HepG2 (cell line): Measurements from ENCODE around the gene MYO9A. TPM values are rescaled to one million over a fixed set of nuclear protein-coding genes. Genes with fewer than 3 reads are reported as not detected.

Experiments used
- ATAC-seq: fragments of 200-7000 bp; cut with Tn5 transposase; 3 replicates; pipeline ENCODE4 v1.9.1; 2020; ENCODE audit warnings: mild to moderate bottlenecking, moderate library complexity
- BruUV-seq: library from RNA; stranded (reverse); fragments of 400-500 nt; replicated peaks from 2 replicates; lab custom pipeline; 2021; lab: Mats Ljungman, UMichigan
- CTCF ChIA-PET: fragments of 300-600 bp; formaldehyde crosslinking; extraction: SDS; loops from one replicate; lab custom pipeline; 2021; ENCODE audit warnings: low total read pairs, inconsistent platforms, low intra/inter-chr PET ratio; lab: Yijun Ruan, JAX
- POLR2A ChIA-PET: fragments of 350-600 bp; sonication (Branson Sonifier 250); formaldehyde crosslinking; loops from one replicate; lab custom pipeline; 2020; ENCODE audit warnings: antibody characterized with exemption, inconsistent platforms; lab: Yijun Ruan, JAX
- DNase-seq: peaks from one replicate; pipeline ENCODE4 v3.0.0-alpha.2; 2015; ENCODE audit warnings: low spot score
- FAIRE-seq: peaks from 3 replicates; lab custom pipeline; 2011; peaks lifted over from hg19 to GRCh38; lab: Jason Lieb, UNC
- H2AFZ ChIP-seq: one replicate; pipeline ENCODE4 v1.6.1; 2011; ENCODE audit warnings: low read length, inconsistent platforms
- H3K27ac ChIP-seq: fragments of 300-600 bp; 3 replicates; pipeline ENCODE4 v1.8.0; 2011; ENCODE audit warnings: mixed run types, mild to moderate bottlenecking, mixed read lengths, low read length, inconsistent platforms; ENCODE audit not compliant: insufficient read depth; ENCODE audit errors: extremely low read length
- H3K27me3 ChIP-seq, 2 experiments: fragments of 200-600 bp in 1 of 2; 2 replicates in 1 of 2; 3 replicates in 1 of 2; pipeline versions ENCODE4 v1.6.0 to v1.8.0; 2011; ENCODE audit warnings: low read length in 2 of 2, mild to moderate bottlenecking in 2 of 2, moderate library complexity in 2 of 2, inconsistent platforms in 1 of 2; ENCODE audit not compliant: insufficient read depth in 2 of 2, control insufficient read depth in 1 of 2
- H3K36me3 ChIP-seq, 2 experiments: fragments of 200-600 bp in 1 of 2; replicated peaks in 1 of 2; 2 replicates in 1 of 2; 3 replicates in 1 of 2; pipeline versions ENCODE4 v1.5.1 to v1.8.0; 2011; ENCODE audit warnings: low read length in 2 of 2, inconsistent platforms in 1 of 2; ENCODE audit not compliant: insufficient read depth in 2 of 2, control insufficient read depth in 1 of 2
- H3K4me1 ChIP-seq: 2 replicates; pipeline ENCODE4 v1.5.1; 2012; ENCODE audit warnings: low read length, inconsistent platforms; ENCODE audit not compliant: insufficient read depth
- H3K4me2 ChIP-seq: 2 replicates; pipeline ENCODE4 v1.6.0; 2011; ENCODE audit warnings: low read depth, low read length, inconsistent platforms
- H3K4me3 ChIP-seq, 3 experiments: fragments of 200-600 bp in 1 of 3; sonication (generic), shearing (Covaris generic) in 1 of 3; replicated peaks in 1 of 3; 2 replicates each; pipeline ENCODE4 v1.5.1; 2011 to 2016; ENCODE audit warnings: low read length in 3 of 3, inconsistent platforms in 2 of 3, low read depth in 2 of 3, mild to moderate bottlenecking in 2 of 3, control low read depth in 1 of 3, mixed read lengths in 1 of 3; ENCODE audit not compliant: insufficient read depth in 1 of 3
- H3K79me2 ChIP-seq: one replicate; pipeline ENCODE4 v1.6.1; 2011; ENCODE audit warnings: low read length, inconsistent platforms; ENCODE audit not compliant: insufficient read depth
- H3K9ac ChIP-seq: 2 replicates; pipeline ENCODE4 v1.6.0; 2011; ENCODE audit warnings: mild to moderate bottlenecking, low read depth, low read length, inconsistent platforms; ENCODE audit not compliant: insufficient read depth
- H3K9me3 ChIP-seq: 2 replicates; pipeline ENCODE4 v1.5.1; 2012; ENCODE audit warnings: mild to moderate bottlenecking, low read length
- H4K20me1 ChIP-seq: 2 replicates; pipeline ENCODE4 v1.6.0; 2011; ENCODE audit warnings: inconsistent platforms, mild to moderate bottlenecking, low read length, moderate library complexity; ENCODE audit not compliant: insufficient read depth
- ATM ChIP-seq: fragments of 450-650 bp; IDR thresholded peaks from 2 replicates; pipeline ENCODE4 v1.7.1; 2017; ENCODE audit warnings: mild to moderate bottlenecking, borderline replicate concordance
- DPF2 ChIP-seq: sonication (generic); formaldehyde crosslinking; IDR thresholded peaks from 2 replicates; pipeline ENCODE4 v1.4.0; 2020; ENCODE audit warnings: mild to moderate bottlenecking, low read depth, missing genetic modification reagents, borderline replicate concordance
- EP300 ChIP-seq, 3 experiments: sonication (generic) in 1 of 3; formaldehyde crosslinking in 1 of 3; IDR thresholded peaks; 2 replicates each; pipeline versions ENCODE4 v1.5.1 to v1.6.1; 2011 to 2020; ENCODE audit warnings: low read depth in 2 of 3, low read length in 2 of 3, borderline replicate concordance in 1 of 3, improper control_type of control experiment in 1 of 3, mild to moderate bottlenecking in 1 of 3, missing genetic modification reagents in 1 of 3, moderate library complexity in 1 of 3
- FOXA3 ChIP-seq: IDR thresholded peaks from 2 replicates; pipeline ENCODE4 v1.6.1; 2016; ENCODE audit warnings: missing genetic modification reagents, missing compliant biosample characterization
- FOXK2 ChIP-seq: fragments of 450-650 bp; IDR thresholded peaks from 2 replicates; pipeline ENCODE4 v1.6.1; 2016
- KDM3A ChIP-seq: IDR thresholded peaks from 2 replicates; pipeline ENCODE4 v1.6.1; 2018; ENCODE audit warnings: low read depth, missing compliant biosample characterization
- MTA3 ChIP-seq: sonication (generic); formaldehyde crosslinking; IDR thresholded peaks from 2 replicates; pipeline ENCODE4 v1.4.0; 2020; ENCODE audit warnings: missing genetic modification reagents
- PHF21A ChIP-seq: sonication (generic); formaldehyde crosslinking; IDR thresholded peaks from 2 replicates; pipeline ENCODE4 v1.5.0; 2020; ENCODE audit warnings: mild to moderate bottlenecking, missing genetic modification reagents
- PHF5A ChIP-seq: IDR thresholded peaks from one replicate; pipeline ENCODE4 v1.6.1; 2018; ENCODE audit warnings: low read depth, missing genetic modification reagents; ENCODE audit not compliant: unreplicated experiment
- ZNF337 ChIP-seq: sonication (generic); formaldehyde crosslinking; IDR thresholded peaks from 2 replicates; pipeline ENCODE4 v1.5.1; 2020; ENCODE audit warnings: missing genetic modification reagents, low read depth, mild to moderate bottlenecking, borderline replicate concordance
- ZNF660 ChIP-seq: sonication (generic); formaldehyde crosslinking; IDR thresholded peaks from 2 replicates; pipeline ENCODE4 v1.5.1; 2020; ENCODE audit warnings: mild to moderate bottlenecking, low read depth, missing genetic modification reagents, borderline replicate concordance
- ZNF670 ChIP-seq: sonication (generic); formaldehyde crosslinking; IDR thresholded peaks from 2 replicates; pipeline ENCODE4 v1.8.0; 2022; ENCODE audit warnings: mild to moderate bottlenecking, missing genetic modification reagents, borderline replicate concordance
- whole genome bisulfite sequencing: methylation state at CpG from one replicate; pipeline ENCODE4 v1.1.6; 2017; ENCODE audit warnings: low lambda C conversion rate; 5-methylcytosine and 5-hydroxymethylcytosine counted together
- in situ Hi-C: cut with HindIII; loops from 2 replicates; pipeline ENCODE4 v1.10.0; 2017; ENCODE audit warnings: low pct_unique_long_range_greater_than_20kb; ENCODE audit not compliant: extremely low pct_ligation_motif_present
- intact Hi-C: fragments of 100-400 bp; cut with micrococcal nuclease; formaldehyde crosslinking; loops from one replicate; pipeline ENCODE4 v1.10.0; 2022; ENCODE audit not compliant: unreplicated experiment
- polyA plus RNA-seq, 8 experiments: library from polyadenylated mRNA; depleted of rRNA in 3 of 8; stranded (reverse) in 7 of 8; unstranded in 1 of 8; fragments of >200 nt; fragmentation: Illumina TruSeq in 4 of 8; extraction: Trizol in 4 of 8; gene quantifications; 2 replicates each; pipeline versions ENCODE4 v1.2.1 to v1.2.3, GENCODE V29; 2011 to 2016; ENCODE audit warnings: low read depth in 4 of 8, missing spikeins in 1 of 8, mixed read lengths in 1 of 8; ENCODE audit not compliant: insufficient read depth in 1 of 8
- total RNA-seq, 5 experiments: library from RNA; depleted of rRNA; stranded (reverse); fragments of >200 nt; fragmentation: Illumina TruSeq; extraction: Trizol; gene quantifications; 2 replicates each; pipeline ENCODE4 v1.2.3, GENCODE V29; 2016; ENCODE audit warnings: low read depth in 1 of 5
- TF ChIP-seq, protein P1 (sequence below): IDR thresholded peaks from 2 replicates; pipeline ENCODE4 v1.6.1; 2016

The MYO9A gene
- total and polyA plus RNA-seq, 2 of the 13 experiments (the other 11 are each of a cell fraction or from before 2014, with no cell fraction given) = 4.8 to 15.3 TPM

GRCh38 chr15:71889947-71890346, 228.0 kb downstream of the MYO9A start:
- POLR2A ChIA-PET = no interaction called here
- CTCF ChIA-PET = no interaction called here

GRCh38 chr15:71889385-71889784, 228.6 kb downstream of the MYO9A start:
- intact Hi-C loops (no loop called here), in situ Hi-C loops (no loop called here)
- Histone ChIP-seq H3K4me1 (no peaks in the 10 kb centered on the region), H3K27ac (no peak overlapping the region), H3K79me2 (no peaks in the 10 kb centered on the region), H4K20me1 (no peaks in the 10 kb centered on the region), H3K9me3 (no peaks in the 10 kb centered on the region), H3K4me3 (no peak overlapping the region), H2AFZ (no peak overlapping the region), H3K36me3 (no peaks in the 10 kb centered on the region), H3K9ac (no peak overlapping the region), H3K4me2 (no peak overlapping the region), H3K27me3 (no peaks in the 10 kb centered on the region)
- ATAC-seq (no peak), DNase-seq (no peak), FAIRE-seq (no peak)
- ChIA-PET CTCF (no interaction called here), POLR2A (no interaction called here)
- BruUV-seq = no TSS peak
- no peak for TF ChIP-seq ATM
- TF ChIP-seq EP300 (IDR thresholded peaks at IDR 0.05; ENCODE audit: low read depth in 2 of 2, low read length in 2 of 2) = no peak
- TF ChIP-seq EP300 (CRISPR knock-in tag; IDR thresholded peaks at IDR 0.05; ENCODE audit: borderline replicate concordance) = no peak
- no peak for TF ChIP-seq DPF2 (CRISPR knock-in tag)
- TF ChIP-seq ZNF660 = no peak
- TF ChIP-seq, protein P1, sequence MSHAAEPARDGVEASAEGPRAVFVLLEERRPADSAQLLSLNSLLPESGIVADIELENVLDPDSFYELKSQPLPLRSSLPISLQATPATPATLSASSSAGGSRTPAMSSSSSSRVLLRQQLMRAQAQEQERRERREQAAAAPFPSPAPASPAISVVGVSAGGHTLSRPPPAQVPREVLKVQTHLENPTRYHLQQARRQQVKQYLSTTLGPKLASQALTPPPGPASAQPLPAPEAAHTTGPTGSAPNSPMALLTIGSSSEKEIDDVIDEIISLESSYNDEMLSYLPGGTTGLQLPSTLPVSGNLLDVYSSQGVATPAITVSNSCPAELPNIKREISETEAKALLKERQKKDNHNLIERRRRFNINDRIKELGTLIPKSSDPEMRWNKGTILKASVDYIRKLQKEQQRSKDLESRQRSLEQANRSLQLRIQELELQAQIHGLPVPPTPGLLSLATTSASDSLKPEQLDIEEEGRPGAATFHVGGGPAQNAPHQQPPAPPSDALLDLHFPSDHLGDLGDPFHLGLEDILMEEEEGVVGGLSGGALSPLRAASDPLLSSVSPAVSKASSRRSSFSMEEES = no peak
- TF ChIP-seq MTA3 (CRISPR knock-in tag) = no peak
- TF ChIP-seq KDM3A (CRISPR knock-in tag) = no peak
- TF ChIP-seq ZNF337 (CRISPR knock-in tag) = no peak
- no peak for TF ChIP-seq FOXA3 (CRISPR knock-in tag)
- no peak for TF ChIP-seq FOXK2
- no peak for TF ChIP-seq ZNF670

More at GRCh38 chr15:71889947-71890346, 228.0 kb downstream of the MYO9A start:
- no peaks in the 10 kb centered on the region for H3K9me3 ChIP-seq
- H3K4me2 ChIP-seq = no peak overlapping the region
- no peaks in the 10 kb centered on the region for H3K79me2 ChIP-seq
- H3K27ac ChIP-seq = no peak overlapping the region
- no peaks in the 10 kb centered on the region for H3K27me3 ChIP-seq
- H3K36me3 ChIP-seq = no peaks in the 10 kb centered on the region
- intact Hi-C loops (no loop called here), in situ Hi-C loops (no loop called here)
- H3K4me1 ChIP-seq = no peaks in the 10 kb centered on the region
- no peak overlapping the region for H3K4me3 ChIP-seq
- H3K9ac ChIP-seq = no peak overlapping the region
- 100% methylated on average over 1 of the region's 1 CpG for WGBS
- no peak for TF ChIP-seq PHF5A (CRISPR knock-in tag)
- TF ChIP-seq PHF21A (CRISPR knock-in tag) = no peak
- DNase-seq = no peak
- no peak overlapping the region for H2AFZ ChIP-seq
- no peak for FAIRE-seq
- BruUV-seq = no TSS peak
- no peaks in the 10 kb centered on the region for H4K20me1 ChIP-seq
- ATAC-seq = no peak
